Amygdala (tissue), 56 donors: ENCODE data around the gene GPS1.
A peak's percentile ranks its signal among the peaks of the same experiment; 100 is the strongest.

Experiments used
- DNase-seq, 56 donors: peaks; one replicate each; lab custom pipeline; 2025; lab: John Stamatoyannopoulos, UW

GPS1 gene

GRCh38 chr17:82023447-82024241 lies 28.1 kb upstream of the GPS1 start:
- peak in 1 of 56 donors; percentile 42 for DNase-seq

DNA sequence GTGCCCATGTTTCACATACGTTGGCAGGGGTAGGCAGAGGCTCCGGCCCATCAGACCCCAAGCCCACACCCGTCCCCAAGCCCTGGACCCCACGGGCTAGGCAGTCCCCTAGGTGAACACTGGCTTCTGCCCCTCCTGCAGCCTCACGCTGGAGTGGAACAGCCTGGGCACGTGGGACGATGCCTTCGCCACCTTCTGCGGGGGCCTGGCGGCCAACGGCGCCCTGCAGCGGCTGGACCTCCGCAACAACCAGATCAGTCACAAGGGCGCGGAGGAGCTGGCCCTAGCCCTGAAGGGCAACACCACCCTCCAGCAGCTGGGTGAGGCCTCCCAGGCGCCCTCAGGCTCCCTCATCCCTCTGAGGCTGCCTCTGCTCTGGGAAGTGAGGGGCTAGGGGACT lies 26.8 kb upstream of the GPS1 start:
- DNase-seq, result no peak

GRCh38 chr17:82025401-82026107 lies 26.1 kb upstream of the GPS1 start:
- no peak for DNase-seq

GRCh38 chr17:82028246-82028645 lies 23.5 kb upstream of the GPS1 start:
- DNase-seq, result no peak

- no peak for DNase-seq
These were observed 22.7 kb upstream of the GPS1 start for GRCh38 chr17:82028966-82029365.

- DNase-seq, result peak in 2 of 56 donors; percentile 13 to 19
These were observed 22.3 kb upstream of the GPS1 start for GRCh38 chr17:82029391-82029790.

DNA sequence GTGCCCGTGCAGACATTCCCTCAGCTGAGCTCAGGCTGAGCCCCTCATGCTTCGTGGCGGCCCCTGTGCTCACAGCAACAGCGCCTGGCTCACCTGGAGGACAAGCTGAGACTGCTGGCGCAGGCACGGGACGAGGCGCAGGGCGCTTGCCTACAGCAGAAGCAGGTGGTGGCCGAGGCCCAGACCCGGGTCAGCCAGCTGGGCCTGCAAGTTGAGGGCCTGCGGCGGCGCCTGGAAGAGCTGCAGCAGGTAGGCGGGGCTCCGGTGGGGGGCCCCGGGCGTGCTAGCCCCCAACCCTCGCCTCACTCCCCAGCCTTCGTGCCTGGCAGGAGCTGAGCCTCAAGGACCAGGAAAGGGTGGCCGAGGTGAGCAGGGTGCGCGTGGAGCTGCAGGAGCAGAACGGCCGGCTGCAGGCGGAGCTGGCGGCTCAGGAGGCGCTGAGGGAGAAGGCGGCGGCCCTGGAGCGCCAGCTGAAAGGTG lies 21.7 kb upstream of the GPS1 start:
- no peak for DNase-seq

DNA sequence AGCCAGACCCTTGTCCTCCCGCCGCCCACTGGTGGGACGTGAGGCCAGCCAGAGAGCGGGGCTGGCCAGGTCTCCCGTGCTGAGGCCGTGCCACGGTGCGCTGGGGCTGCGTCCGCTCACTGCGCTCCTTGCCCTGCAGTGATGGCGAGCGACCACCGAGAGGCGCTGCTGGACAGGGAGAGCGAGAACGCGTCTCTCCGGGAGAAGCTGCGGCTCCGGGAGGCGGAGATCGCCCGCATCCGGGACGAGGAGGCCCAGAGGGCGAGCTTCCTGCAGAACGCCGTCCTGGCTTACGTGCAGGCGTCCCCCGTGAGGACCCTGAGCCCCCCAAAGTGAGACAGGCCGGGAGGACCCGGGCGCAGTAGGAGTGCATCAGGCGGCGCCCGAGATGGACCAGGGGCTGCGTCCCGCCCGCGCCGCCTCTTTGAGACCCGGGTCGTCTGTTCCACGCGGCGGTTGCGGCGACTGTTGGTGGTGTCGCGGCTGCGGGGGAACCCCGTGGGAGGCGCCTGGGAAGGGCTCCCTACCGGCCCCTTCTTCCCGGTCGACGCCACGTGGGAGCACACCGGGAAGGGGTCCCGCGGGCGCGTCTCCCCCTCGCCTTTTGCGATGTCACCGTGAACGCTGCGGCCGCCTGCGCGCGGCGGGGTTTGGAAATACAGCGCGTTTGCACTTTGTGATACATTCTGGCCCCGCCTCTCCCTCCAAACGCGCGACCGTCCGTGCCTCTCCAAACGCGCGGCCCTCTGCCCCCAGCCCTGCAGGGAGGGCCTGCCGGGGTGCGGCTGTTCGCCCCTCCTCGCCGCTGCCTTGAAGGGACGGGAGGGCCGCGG lies 21.0 kb upstream of the GPS1 start:
- peak in 54 of 56 donors; percentile 6 to 88 (median 72) for DNase-seq

- DNase-seq, result peak in 3 of 56 donors; percentile 14 to 46 (median 23)
These were observed 20.3 kb upstream of the GPS1 start, which contains the start of gene RAC3 for GRCh38 chr17:82031303-82031884. TSS of gene RAC3 (plus strand) at chr17:82031678. CDS start at chr17:82031762, 84 bp downstream.

- DNase-seq, result peak in 1 of 56 donors; percentile 35
These were observed 19.6 kb upstream of the GPS1 start for GRCh38 chr17:82031885-82032627.

DNA sequence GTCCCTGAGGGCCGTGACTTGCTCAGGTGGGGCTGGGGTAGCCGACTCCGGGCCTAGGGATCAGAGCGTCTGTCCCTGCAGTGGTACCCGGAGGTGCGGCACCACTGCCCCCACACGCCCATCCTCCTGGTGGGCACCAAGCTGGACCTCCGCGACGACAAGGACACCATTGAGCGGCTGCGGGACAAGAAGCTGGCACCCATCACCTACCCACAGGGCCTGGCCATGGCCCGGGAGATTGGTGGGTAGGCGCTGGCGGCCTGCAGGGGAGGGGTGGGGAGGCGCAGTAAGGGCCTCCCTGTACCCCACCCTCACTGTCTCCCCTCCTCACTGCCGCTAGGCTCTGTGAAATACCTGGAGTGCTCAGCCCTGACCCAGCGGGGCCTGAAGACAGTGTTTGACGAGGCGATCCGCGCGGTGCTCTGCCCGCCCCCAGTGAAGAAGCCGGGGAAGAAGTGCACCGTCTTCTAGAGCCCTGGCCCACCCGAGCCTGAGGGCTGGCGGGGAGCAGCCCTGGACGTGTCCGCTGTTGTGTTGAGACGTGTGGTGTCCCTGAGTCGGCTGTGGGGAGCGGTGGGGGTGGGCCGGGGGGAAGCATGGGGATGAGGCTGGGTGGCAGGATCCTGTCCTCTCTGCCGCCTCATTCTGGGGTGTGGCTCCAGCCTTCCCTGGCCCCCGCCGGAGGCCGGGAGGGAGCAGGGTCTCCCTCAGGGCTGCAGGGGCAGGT lies 18.2 kb upstream of the GPS1 start:
- DNase-seq, result no peak

DNA sequence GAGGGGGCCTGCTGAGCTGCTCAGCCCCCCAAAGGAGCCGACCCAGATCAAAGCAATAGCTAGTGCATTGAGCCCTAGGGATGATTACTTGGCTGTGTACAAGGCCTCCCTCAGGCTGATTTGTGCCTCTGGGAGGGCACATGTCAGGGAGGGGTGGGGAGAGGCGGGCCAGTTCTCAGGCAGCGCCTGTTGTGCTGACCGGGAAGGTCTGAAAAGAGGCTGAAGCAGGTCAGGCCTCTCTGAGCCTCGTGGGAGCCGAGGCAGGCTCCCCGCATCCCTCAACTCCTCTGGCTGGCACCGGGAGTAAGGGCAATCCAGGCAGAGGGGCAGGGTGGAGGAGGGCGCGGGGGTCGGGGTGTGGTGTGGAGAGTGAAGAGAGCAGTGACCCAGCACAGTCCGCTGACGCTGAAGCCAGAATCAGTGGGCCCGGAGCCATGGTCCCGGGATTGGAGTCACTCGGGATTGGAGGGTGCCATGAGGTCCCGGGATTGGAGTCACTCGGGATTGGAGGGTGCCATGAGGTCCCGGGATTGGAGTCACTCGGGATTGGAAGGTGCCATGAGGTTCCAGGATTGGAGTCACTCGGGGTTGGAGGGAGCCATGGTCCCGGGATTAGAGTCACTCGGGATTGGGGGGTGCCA lies 17.2 kb upstream of the GPS1 start:
- DNase-seq, result no peak

- DNase-seq, result no peak
These were observed 16.2 kb upstream of the GPS1 start for GRCh38 chr17:82035488-82035887.

DNA sequence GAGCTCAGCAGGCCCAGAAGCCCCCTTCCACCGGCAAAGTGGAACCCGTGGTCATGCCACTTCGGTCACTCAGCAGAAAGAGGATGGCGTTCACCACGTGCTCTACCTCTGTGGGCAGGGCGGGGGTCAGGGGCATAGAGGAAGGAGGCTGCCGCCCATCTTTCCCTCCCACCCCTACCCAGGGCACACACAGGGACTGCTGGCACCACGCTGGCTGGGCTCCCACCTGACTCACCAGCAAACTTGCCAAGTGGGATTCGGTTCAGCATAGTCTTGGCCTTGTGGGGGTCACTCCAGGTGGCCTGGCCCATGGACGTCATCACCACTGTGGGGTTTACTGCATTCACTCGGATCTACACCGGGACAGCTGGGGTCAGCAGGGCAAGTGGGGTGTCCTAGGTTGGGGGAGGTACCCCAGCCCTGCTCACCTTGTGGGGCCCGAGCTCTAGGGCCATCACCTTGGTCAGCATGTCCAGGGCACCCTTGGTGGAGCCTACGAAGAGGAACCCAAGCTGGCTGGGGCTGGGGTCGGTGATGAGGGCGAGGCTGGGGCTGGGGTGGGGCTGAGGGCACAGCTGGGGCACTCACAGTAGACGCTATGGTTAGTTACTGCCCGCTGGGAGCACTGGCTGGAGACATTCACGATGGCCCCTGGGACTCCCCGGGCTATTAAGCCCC lies 15.6 kb upstream of the GPS1 start:
- no peak for DNase-seq

DNA sequence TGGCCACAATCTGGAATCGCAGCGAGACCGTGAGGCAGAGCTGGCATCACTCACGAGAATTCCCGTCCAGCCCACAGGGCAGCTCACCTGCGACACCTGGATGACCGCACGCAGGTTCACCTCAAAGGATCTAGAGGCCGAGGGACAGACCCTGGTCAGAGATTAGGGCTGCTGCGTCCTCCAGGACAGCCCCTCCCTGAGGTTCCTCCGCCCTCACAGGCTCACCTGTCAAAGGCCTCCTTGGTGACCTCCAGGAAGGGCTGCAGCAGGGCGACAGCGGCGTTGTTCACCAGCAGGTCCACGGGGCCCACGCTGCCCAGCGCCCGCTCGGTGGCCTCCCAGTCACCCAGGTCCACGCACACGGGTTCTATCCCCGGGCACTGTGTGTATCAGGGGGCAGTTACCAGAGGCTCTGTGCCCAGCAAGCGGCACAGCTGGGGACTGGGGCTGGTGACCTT lies 15.0 kb upstream of the GPS1 start:
- no peak for DNase-seq

DNA sequence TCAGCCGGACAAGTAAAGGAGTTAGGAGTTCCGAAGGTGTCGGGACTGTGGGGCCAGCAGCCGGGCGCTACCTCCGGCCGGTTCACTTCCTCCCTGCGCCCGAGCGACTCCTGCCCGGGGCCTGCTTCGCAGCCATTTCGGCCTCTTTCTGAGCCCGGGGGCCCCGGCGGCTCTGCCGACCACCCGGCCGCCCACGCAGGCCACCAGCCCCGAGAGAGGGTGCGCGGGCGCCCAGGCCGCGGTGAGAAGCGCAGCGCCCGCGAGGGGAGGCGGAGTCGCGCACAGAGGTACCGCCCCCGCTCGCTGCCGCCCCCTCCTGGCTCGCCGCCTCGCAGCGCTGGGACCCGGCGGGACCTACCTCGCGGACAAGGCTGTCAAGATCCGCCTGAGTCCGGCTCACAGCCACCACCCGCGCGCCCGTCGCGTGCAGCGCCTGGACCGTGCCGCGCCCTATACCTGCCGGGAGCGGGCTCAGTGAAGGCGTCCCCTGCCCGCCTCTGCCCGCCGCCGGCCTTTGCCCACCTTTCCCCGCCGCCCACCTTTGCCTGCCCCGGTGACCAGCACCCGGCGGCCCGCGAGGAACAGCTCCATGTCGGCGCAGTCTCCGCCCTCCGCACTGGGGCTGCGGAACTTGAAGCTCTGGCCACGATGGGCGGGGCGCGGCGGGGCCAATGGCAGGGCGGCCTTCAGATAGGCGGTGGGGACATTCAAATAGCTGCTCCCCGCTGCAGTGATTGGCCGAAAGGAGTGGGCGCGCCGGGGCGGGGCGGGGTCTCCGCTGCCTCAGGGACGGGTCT lies 14.4 kb upstream of the GPS1 start, which contains the start of gene DCXR:
TSS of gene DCXR (minus strand) at position 606 of the 797 bp plus-strand sequence. CDS start at position 591, 15 bp downstream.
- DNase-seq, result peak; percentile 67 to 99 (median 94)

- no peak for DNase-seq
These were observed 13.9 kb upstream of the GPS1 start for GRCh38 chr17:82037889-82038195.
